GM18526 (cell line): ENCODE results near the gene CLSTN2.

Source experiments
- POLR2A ChIP-seq: IDR thresholded peaks from 3 replicates; pipeline ENCODE4 v1.6.1; 2011; ENCODE audit not compliant: insufficient read length; ENCODE audit errors: extremely low read depth

CLSTN2 gene

GRCh38 chr3:140585828-140586227 lies 650.8 kb downstream of the CLSTN2 start:
- no peak for TF ChIP-seq POLR2A

GRCh38 chr3:140586311-140586710 lies 651.3 kb downstream of the CLSTN2 start:
- TF ChIP-seq POLR2A = no peak

GRCh38 chr3:140588558-140588957 lies 653.6 kb downstream of the CLSTN2 start:
- no peak for TF ChIP-seq POLR2A

- TF ChIP-seq POLR2A = no peak
Measured at GRCh38 chr3:140593766-140594165, 658.8 kb downstream of the CLSTN2 start.

GRCh38 chr3:140595295-140595694 lies 660.3 kb downstream of the CLSTN2 start:
- TF ChIP-seq POLR2A = no peak

- TF ChIP-seq POLR2A = no peak
Measured at GRCh38 chr3:140597364-140597763, 662.4 kb downstream of the CLSTN2 start.

- no peak for TF ChIP-seq POLR2A
Measured at GRCh38 chr3:140597792-140598191, 662.8 kb downstream of the CLSTN2 start.

GRCh38 chr3:140599009-140599408 lies 664.0 kb downstream of the CLSTN2 start:
- no peak for TF ChIP-seq POLR2A

GRCh38 chr3:140599496-140599895 lies 664.5 kb downstream of the CLSTN2 start:
- no peak for TF ChIP-seq POLR2A

- TF ChIP-seq POLR2A = no peak
Measured at GRCh38 chr3:140601881-140602280, 666.9 kb downstream of the CLSTN2 start.

GRCh38 chr3:140602781-140603180 lies 667.8 kb downstream of the CLSTN2 start:
- TF ChIP-seq POLR2A = no peak

GRCh38 chr3:140603766-140604165 lies 668.8 kb downstream of the CLSTN2 start:
- TF ChIP-seq POLR2A = no peak

GRCh38 chr3:140610544-140610943 lies 675.6 kb downstream of the CLSTN2 start:
- no peak for TF ChIP-seq POLR2A

GRCh38 chr3:140614001-140614400 lies 679.0 kb downstream of the CLSTN2 start:
- TF ChIP-seq POLR2A = no peak

GRCh38 chr3:140617135-140617534 lies 682.1 kb downstream of the CLSTN2 start:
- TF ChIP-seq POLR2A = no peak

- no peak for TF ChIP-seq POLR2A
Measured at GRCh38 chr3:140626856-140627255, 691.9 kb downstream of the CLSTN2 start.
